Upper lobe of left lung (tissue), 6 donors: ENCODE data around the gene PHPT1. TPM values are rescaled to one million over a fixed set of nuclear protein-coding genes. Genes with fewer than 3 reads are reported as not detected.
A peak's percentile ranks its signal among the peaks of the same experiment; 100 is the strongest.

Source experiments
- ATAC-seq, 2 donors: fragments of 200-7000 bp; cut with Tn5 transposase; one replicate each; pipeline ENCODE4 v1.9.1; 2022; ENCODE audit warnings: mild to moderate bottlenecking in 2 of 2, moderate library complexity in 2 of 2; ENCODE audit not compliant: low FRiP score in 2 of 2
- DNase-seq, 2 donors: peaks; one replicate each; pipeline ENCODE4 v3.0.0-alpha.2; 2019 to 2020
- H3K27ac ChIP-seq, 4 donors: fragments of 200-600 bp; sonication (generic); one replicate each; pipeline ENCODE4 v1.5.1; 2016 to 2019
- H3K27me3 ChIP-seq, 4 donors: fragments of 200-600 bp; sonication (generic); one replicate each; pipeline ENCODE4 v1.5.1; 2017 to 2019
- H3K36me3 ChIP-seq, 4 donors: fragments of 200-600 bp; sonication (generic); one replicate each; pipeline ENCODE4 v1.5.1; 2016 to 2019
- H3K4me1 ChIP-seq, 4 donors: fragments of 200-600 bp; sonication (generic); one replicate each; pipeline ENCODE4 v1.5.1; 2018 to 2019
- H3K4me3 ChIP-seq, 4 donors: fragments of 200-600 bp; sonication (generic); one replicate each; pipeline ENCODE4 v1.5.1; 2017 to 2019; ENCODE audit warnings: mild to moderate bottlenecking in 2 of 4, moderate library complexity in 1 of 4
- H3K9me3 ChIP-seq, 4 donors: fragments of 200-600 bp; sonication (generic); one replicate each; pipeline ENCODE4 v1.5.1; 2018 to 2019
- CTCF ChIP-seq, 6 experiments: fragments of 450-650 bp in 4 of 6; fragments of 200-600 bp in 2 of 6; sonication (generic) in 2 of 6; IDR thresholded peaks; one replicate each; pipeline ENCODE4 v1.5.1; 2016 to 2019; ENCODE audit warnings: antibody characterized with exemption in 6 of 6
- EP300 ChIP-seq, 4 donors: sonication (generic); formaldehyde crosslinking; IDR thresholded peaks; one replicate each; pipeline ENCODE4 v1.5.1; 2017; ENCODE audit warnings: antibody characterized with exemption in 4 of 4, control low read depth in 2 of 4
- POLR2A ChIP-seq, 4 donors: fragments of 450-650 bp; IDR thresholded peaks; one replicate each; pipeline ENCODE4 v1.5.1; 2016 to 2017; ENCODE audit warnings: antibody characterized with exemption in 4 of 4, mild to moderate bottlenecking in 2 of 4
- POLR2AphosphoS5 ChIP-seq, 2 donors: sonication (generic); formaldehyde crosslinking; IDR thresholded peaks; one replicate each; pipeline ENCODE4 v1.5.1; 2017; ENCODE audit warnings: antibody characterized with exemption in 2 of 2
- WGBS, 2 donors: methylation state at CpG; one replicate each; pipeline ENCODE4 v1.1.5; 2017 to 2018; 5-methylcytosine and 5-hydroxymethylcytosine counted together
- total RNA-seq, 6 donors: library from RNA; depleted of rRNA in 4 of 6; stranded (reverse); fragments of >200 nt in 4 of 6; gene quantifications; one replicate each; pipeline versions ENCODE4 v1.1.0 to v1.2.1, GENCODE V29; 2016 to 2021
- donor health status: DM: no; HTN: no; CAD: no; lungs with moderate emphysema.
- donor health status: DM: no; HTN: yes; CAD: no; lungs with severe emphysema.

The PHPT1 gene
- total RNA-seq, 6 donors from 2014 or later = 51.3 to 135 (median 64.1) TPM

- Histone ChIP-seq H3K27ac (no peak overlapping the region), H3K4me3 (no peak overlapping the region), H3K9me3 (no peaks in the 10 kb centered on the region), H3K36me3 (peaks cover 0 to 14% (median 8%) of the 10 kb centered on the region in 4 donors), H3K4me1 (peaks cover 15 to 25% (median 18%) of the 10 kb centered on the region in 4 donors), H3K27me3 (peaks cover 0 to 4% (median 0%) of the 10 kb centered on the region in 4 donors)
- ATAC-seq (no peak), DNase-seq (peak in 1 of 2 donors; percentile 75)
- TF ChIP-seq POLR2AphosphoS5 (IDR thresholded peaks at IDR 0.05) (no peak), CTCF (IDR thresholded peaks at IDR 0.05) (no peak), EP300 (IDR thresholded peaks at IDR 0.05) (no peak), POLR2A (IDR thresholded peaks at IDR 0.05) (no peak)
- WGBS, 2 donors = 82 to 91% methylated on average over 7 to 24 of the region's 29 CpGs
Observed at GRCh38 chr9:136852664-136853595, 3.7 kb downstream of the PHPT1 start.

- Histone ChIP-seq H3K36me3 (peaks cover 0 to 14% (median 8%) of the 10 kb centered on the region in 4 donors), H3K27me3 (no peaks in the 10 kb centered on the region), H3K4me3 (no peak overlapping the region), H3K4me1 (peaks cover 11 to 23% (median 13%) of the 10 kb centered on the region in 4 donors), H3K27ac (no peak overlapping the region), H3K9me3 (no peaks in the 10 kb centered on the region)
- DNase-seq (no peak), ATAC-seq (no peak)
- TF ChIP-seq POLR2AphosphoS5 (IDR thresholded peaks at IDR 0.05) (no peak), CTCF (IDR thresholded peaks at IDR 0.05) (no peak), EP300 (IDR thresholded peaks at IDR 0.05) (no peak), POLR2A (IDR thresholded peaks at IDR 0.05) (no peak)
- WGBS, 2 donors = 71 to 80% methylated on average over 4 of the region's 18 CpGs
Observed at GRCh38 chr9:136853596-136854112, 4.4 kb downstream of the PHPT1 start.

- peaks cover 11 to 30% (median 19%) of the 10 kb centered on the region in 4 donors for H3K4me1 ChIP-seq
- no peak overlapping the region for H3K4me3 ChIP-seq
- TF ChIP-seq EP300 (IDR thresholded peaks at IDR 0.05) = no peak
- no peak for TF ChIP-seq POLR2A (IDR thresholded peaks at IDR 0.05)
- no peak for TF ChIP-seq POLR2AphosphoS5 (IDR thresholded peaks at IDR 0.05)
- no peak for TF ChIP-seq CTCF (IDR thresholded peaks at IDR 0.05)
- H3K27me3 ChIP-seq = no peaks in the 10 kb centered on the region
- H3K9me3 ChIP-seq = no peaks in the 10 kb centered on the region
- 83 to 84% methylated on average over 6 to 30 of the region's 30 CpGs for WGBS, 2 donors
- ATAC-seq (no peak), DNase-seq (peak in 1 of 2 donors; percentile 77)
- no peak overlapping the region for H3K27ac ChIP-seq
- H3K36me3 ChIP-seq = peaks cover 0 to 15% (median 8%) of the 10 kb centered on the region in 4 donors
Observed at GRCh38 chr9:136854113-136854841, 5.1 kb downstream of the PHPT1 start.

- Histone ChIP-seq H3K4me3 (no peak overlapping the region), H3K27me3 (no peaks in the 10 kb centered on the region), H3K9me3 (no peaks in the 10 kb centered on the region), H3K36me3 (peaks cover 0 to 17% (median 8%) of the 10 kb centered on the region in 4 donors), H3K4me1 (peaks cover 8 to 29% (median 16%) of the 10 kb centered on the region in 4 donors), H3K27ac (no peak overlapping the region)
- DNase-seq (peak in 1 of 2 donors; percentile 70), ATAC-seq (no peak)
- 92% methylated on average over 12 to 16 of the region's 23 CpGs for WGBS, 2 donors
- no peak for TF ChIP-seq EP300 (IDR thresholded peaks at IDR 0.05)
- no peak for TF ChIP-seq CTCF (IDR thresholded peaks at IDR 0.05)
- TF ChIP-seq POLR2AphosphoS5 (IDR thresholded peaks at IDR 0.05) = no peak
- TF ChIP-seq POLR2A (IDR thresholded peaks at IDR 0.05) = no peak
Observed at GRCh38 chr9:136854842-136855460, 5.7 kb downstream of the PHPT1 start.
